Pancreas (tissue), 10 donors: Measurements from ENCODE around the gene APC2. TPM values are rescaled to one million over a fixed set of nuclear protein-coding genes. Genes with fewer than 3 reads are reported as not detected.

Source experiments
- ATAC-seq, 4 donors: fragments of 200-7000 bp; cut with Tn5 transposase; one replicate each; pipeline versions ENCODE4 v1.8.0 to v1.9.1; 2020; ENCODE audit warnings: mild to moderate bottlenecking in 4 of 4, moderate library complexity in 4 of 4
- DNase-seq, 6 donors: peaks; one replicate each; pipeline ENCODE4 v3.0.0-alpha.2; 2020
- FAIRE-seq: peaks from 2 replicates; lab custom pipeline; 2012; peaks lifted over from hg19 to GRCh38; lab: Jason Lieb, UNC
- H3K27ac ChIP-seq, 4 donors: fragments of 200-600 bp; sonication (generic); 1 replicate in 3 of 4; 2 replicates in 1 of 4; pipeline versions ENCODE4 v1.5.0 to v1.8.0; 2020
- H3K27me3 ChIP-seq, 4 donors: fragments of 200-600 bp; one replicate each; pipeline ENCODE4 v1.8.0; 2021
- H3K36me3 ChIP-seq, 3 donors: fragments of 200-600 bp; sonication (generic) in 1 of 3; one replicate each; pipeline versions ENCODE4 v1.5.0 to v1.8.0; 2020 to 2021
- H3K4me1 ChIP-seq, 3 donors: fragments of 200-600 bp; one replicate each; pipeline ENCODE4 v1.8.0; 2021
- H3K4me3 ChIP-seq, 4 donors: fragments of 200-600 bp; sonication (generic) in 2 of 4; one replicate each; pipeline versions ENCODE4 v1.5.0 to v1.8.0; 2020 to 2021
- H3K9me3 ChIP-seq, 4 donors: fragments of 200-600 bp; one replicate each; pipeline ENCODE4 v1.8.0; 2021
- WGBS, 2 donors: extraction: QIAGEN DNeasy Blood & Tissue Kit; methylation state at CpG; one replicate each; pipeline ENCODE4 v1.1.7; 2013; 5-methylcytosine and 5-hydroxymethylcytosine counted together
- intact Hi-C, 3 donors: fragments of 100-400 bp; cut with DNase I; formaldehyde crosslinking; loops; one replicate each; pipeline versions ENCODE4 v1.11.1 to v1.14.2; 2022
- polyA plus RNA-seq, 2 donors: library from polyadenylated mRNA; stranded (reverse); fragments of 200-250 nt; gene quantifications; one replicate each; pipeline ENCODE4 v1.2.3, GENCODE V29; 2013
- total RNA-seq, 6 donors: library from RNA; stranded (reverse); fragmentation: NEBNext Ultra II Directional in 4 of 6; extraction: Animal tissue kit (Norgen Biotek cat#: 25700) in 4 of 6; gene quantifications; one replicate each; pipeline versions ENCODE4 v1.2.1 to v1.2.4, GENCODE V29; 2021 to 2023
- TF ChIP-seq, protein P1 (sequence below), 4 donors: fragments of 200-600 bp; sonication (generic) in 3 of 4; IDR thresholded peaks; one replicate each; pipeline versions ENCODE4 v1.5.0 to v1.8.0; 2021; ENCODE audit warnings: antibody characterized with exemption in 4 of 4
- donor health status: healthy with polysubstance abuse.
- donor health status: DM: no; HTN: no; CAD: no; lungs with moderate emphysema.
- donor health status: DM: no; HTN: no; CAD: no.
- donor health status: control.
- donor health status: control.
- donor health status: Bipolar disorder and iron deficiency.
- donor health status: DM: yes; HTN: yes; CAD: no.
- donor health status: DM: no; HTN: no; CAD: no.
- donor health status: DM: no; HTN: no; CAD: no.
- donor health status: DM: yes; HTN: yes; CAD: no.

Gene APC2
- total and polyA plus RNA-seq, 8 donors, result 0.04 to 0.27 (median 0.06) TPM; not detected in 1

DNA sequence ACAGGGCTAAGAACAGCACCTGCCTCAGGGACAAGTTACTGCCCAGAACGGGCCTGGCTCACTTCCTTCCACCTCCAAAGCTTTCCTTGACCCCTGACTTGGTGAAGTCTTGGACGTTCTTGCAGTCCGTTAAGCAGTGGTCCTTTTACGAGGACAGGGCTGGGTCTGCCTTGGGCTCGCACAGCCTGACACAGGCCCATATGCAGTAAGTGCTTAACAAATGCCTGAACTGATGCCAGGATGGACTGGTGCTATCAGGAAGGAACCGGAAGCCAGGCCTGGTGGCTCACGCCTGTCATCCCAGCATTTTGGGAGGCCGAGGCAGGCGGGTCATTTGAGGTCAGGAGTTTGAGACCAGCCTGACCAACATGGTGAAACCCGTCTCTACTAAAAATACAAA lies 72.1 kb downstream of the APC2 start:
- H3K4me3 ChIP-seq, result no peak overlapping the region
- ATAC-seq, result no peak
- H3K27ac ChIP-seq, result no peak overlapping the region
- intact Hi-C loops, result no loop called here
- DNase-seq, result no peak
- H3K9me3 ChIP-seq, result no peaks in the 10 kb centered on the region
- H3K4me1 ChIP-seq, result no peaks in the 10 kb centered on the region
- no peaks in the 10 kb centered on the region for H3K36me3 ChIP-seq
- WGBS, 2 donors, result 78 to 85% methylated on average over 10 of the region's 10 CpGs
- H3K27me3 ChIP-seq, result peaks cover 0 to 10% (median 2%) of the 10 kb centered on the region in 4 donors
- TF ChIP-seq, protein P1, sequence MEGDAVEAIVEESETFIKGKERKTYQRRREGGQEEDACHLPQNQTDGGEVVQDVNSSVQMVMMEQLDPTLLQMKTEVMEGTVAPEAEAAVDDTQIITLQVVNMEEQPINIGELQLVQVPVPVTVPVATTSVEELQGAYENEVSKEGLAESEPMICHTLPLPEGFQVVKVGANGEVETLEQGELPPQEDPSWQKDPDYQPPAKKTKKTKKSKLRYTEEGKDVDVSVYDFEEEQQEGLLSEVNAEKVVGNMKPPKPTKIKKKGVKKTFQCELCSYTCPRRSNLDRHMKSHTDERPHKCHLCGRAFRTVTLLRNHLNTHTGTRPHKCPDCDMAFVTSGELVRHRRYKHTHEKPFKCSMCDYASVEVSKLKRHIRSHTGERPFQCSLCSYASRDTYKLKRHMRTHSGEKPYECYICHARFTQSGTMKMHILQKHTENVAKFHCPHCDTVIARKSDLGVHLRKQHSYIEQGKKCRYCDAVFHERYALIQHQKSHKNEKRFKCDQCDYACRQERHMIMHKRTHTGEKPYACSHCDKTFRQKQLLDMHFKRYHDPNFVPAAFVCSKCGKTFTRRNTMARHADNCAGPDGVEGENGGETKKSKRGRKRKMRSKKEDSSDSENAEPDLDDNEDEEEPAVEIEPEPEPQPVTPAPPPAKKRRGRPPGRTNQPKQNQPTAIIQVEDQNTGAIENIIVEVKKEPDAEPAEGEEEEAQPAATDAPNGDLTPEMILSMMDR (IDR thresholded peaks at IDR 0.05), result no peak
- no peak for FAIRE-seq

DNA sequence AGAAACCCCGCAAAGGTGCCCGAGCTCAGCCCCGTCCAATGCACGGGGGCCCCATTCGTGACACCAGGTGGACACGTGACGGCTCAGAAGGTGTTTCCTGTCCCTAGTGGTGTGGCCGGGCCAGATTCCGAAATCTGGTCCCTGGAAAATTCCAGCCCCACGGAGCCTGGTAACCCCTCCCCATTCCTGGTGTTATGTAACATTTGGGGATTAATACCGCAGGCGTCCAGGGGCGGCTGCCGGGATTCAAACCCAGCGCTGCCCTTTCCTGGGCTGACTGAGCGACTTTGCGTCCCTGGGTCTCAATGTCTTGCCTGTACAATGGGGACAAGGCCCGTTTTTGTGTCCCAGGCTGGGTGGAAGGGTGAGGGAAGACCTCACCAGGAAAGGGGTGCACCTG lies 72.9 kb downstream of the APC2 start:
- FAIRE-seq, result no peak
- 65 to 70% methylated on average over 18 of the region's 18 CpGs for WGBS, 2 donors

More for the DNA sequence above, 72.9 kb downstream of the APC2 start:
- Histone ChIP-seq H3K36me3 (no peaks in the 10 kb centered on the region), H3K9me3 (no peaks in the 10 kb centered on the region), H3K4me1 (no peaks in the 10 kb centered on the region), H3K27me3 (peaks cover 0 to 10% (median 2%) of the 10 kb centered on the region in 4 donors), H3K27ac (no peak overlapping the region), H3K4me3 (no peak overlapping the region)
- TF ChIP-seq, protein P1 (IDR thresholded peaks at IDR 0.05), result no peak
- intact Hi-C loops, result no loop called here
- DNase-seq (no peak), ATAC-seq (no peak)

Other genes with a start within 250 kb of the APC2 start
- 10 to 100 TPM; 20.1 to 38.6 (median 23.4) TPM for gene STK11, start 244.3 kb upstream of the APC2 start, total RNA-seq
- gene STK11, start 244.3 kb upstream of the APC2 start, polyA plus RNA-seq, result 10 to 100 TPM; 43.6 to 62.2 TPM
- 1 to 10 TPM in 1 of 6 donors, under 1 TPM in 5; 0.16 to 1.1 (median 0.51) TPM for gene CBARP, start 212.1 kb upstream of the APC2 start, total RNA-seq
- 1 to 10 TPM; 2.0 to 2.6 TPM for gene CBARP, start 212.1 kb upstream of the APC2 start, polyA plus RNA-seq
- gene ATP5F1D, start 208.4 kb upstream of the APC2 start, total RNA-seq, result 100 to 1,000 TPM in 5 of 6 donors, 10 to 100 TPM in 1; 97.3 to 192 (median 149) TPM
- 100 to 1,000 TPM; 173 to 515 TPM for gene ATP5F1D, start 208.4 kb upstream of the APC2 start, polyA plus RNA-seq
- gene MIDN, start 201.5 kb upstream of the APC2 start, total RNA-seq, result 10 to 100 TPM; 32.1 to 78.0 (median 49.1) TPM
- gene MIDN, start 201.5 kb upstream of the APC2 start, polyA plus RNA-seq, result 10 to 100 TPM; 36.6 to 49.1 TPM
- gene CIRBP, start 180.8 kb upstream of the APC2 start, total RNA-seq, result 100 to 1,000 TPM; 232 to 607 (median 483) TPM
- 1,000 to 10,000 TPM in 1 of 2 donors, 100 to 1,000 TPM in 1; 802 to 1,009 TPM for gene CIRBP, start 180.8 kb upstream of the APC2 start, polyA plus RNA-seq
- gene FAM174C, start 174.6 kb upstream of the APC2 start, total RNA-seq, result 10 to 100 TPM; 16.1 to 26.1 (median 22.9) TPM
- gene FAM174C, start 174.6 kb upstream of the APC2 start, polyA plus RNA-seq, result 10 to 100 TPM; 69.8 to 83.4 TPM
- gene EFNA2, start 164.2 kb upstream of the APC2 start, total RNA-seq, result under 1 TPM in 2 of 6 donors, not detected in 4; 0.22 to 0.94 TPM
- not detected for gene EFNA2, start 164.2 kb upstream of the APC2 start, polyA plus RNA-seq
- 10 to 100 TPM; 32.1 to 56.3 (median 42.5) TPM for gene NDUFS7, start 66.2 kb upstream of the APC2 start, total RNA-seq
- 10 to 100 TPM; 57.8 to 70.8 TPM for gene NDUFS7, start 66.2 kb upstream of the APC2 start, polyA plus RNA-seq
- 100 to 1,000 TPM in 1 of 6 donors, 10 to 100 TPM in 5; 46.2 to 116 (median 64.4) TPM for gene GAMT, start 48.6 kb upstream of the APC2 start, total RNA-seq
- gene GAMT, start 48.6 kb upstream of the APC2 start, polyA plus RNA-seq, result 100 to 1,000 TPM in 1 of 2 donors, 10 to 100 TPM in 1; 65.2 to 200 TPM
- 10 to 100 TPM; 35.3 to 67.4 (median 48.7) TPM for gene DAZAP1, start 42.5 kb upstream of the APC2 start, total RNA-seq
- 10 to 100 TPM; 63.8 to 64.4 TPM for gene DAZAP1, start 42.5 kb upstream of the APC2 start, polyA plus RNA-seq
- 1,000 to 10,000 TPM in 1 of 6 donors, 100 to 1,000 TPM in 5; 596 to 1,125 (median 797) TPM for gene RPS15, start 11.7 kb upstream of the APC2 start, total RNA-seq
- 1,000 to 10,000 TPM; 1,641 to 1,709 TPM for gene RPS15, start 11.7 kb upstream of the APC2 start, polyA plus RNA-seq
- gene C19orf25, start 29.1 kb downstream of the APC2 start, total RNA-seq, result 10 to 100 TPM; 10.7 to 19.3 (median 13.4) TPM
- gene C19orf25, start 29.1 kb downstream of the APC2 start, polyA plus RNA-seq, result 10 to 100 TPM; 21.5 to 39.0 TPM
- gene PCSK4, start 40.2 kb downstream of the APC2 start, total RNA-seq, result 1 to 10 TPM; 1.5 to 2.7 (median 2.3) TPM
- 10 to 100 TPM in 1 of 2 donors, 1 to 10 TPM in 1; 9.9 to 11.5 TPM for gene PCSK4, start 40.2 kb downstream of the APC2 start, polyA plus RNA-seq
- gene REEP6, start 41.1 kb downstream of the APC2 start, total RNA-seq, result 10 to 100 TPM; 12.6 to 22.0 (median 16.9) TPM
- gene REEP6, start 41.1 kb downstream of the APC2 start, polyA plus RNA-seq, result 10 to 100 TPM; 14.5 to 24.1 TPM
- gene ADAMTSL5, start 62.9 kb downstream of the APC2 start, total RNA-seq, result 1 to 10 TPM in 2 of 6 donors, under 1 TPM in 4; 0.23 to 4.0 (median 0.72) TPM
- gene ADAMTSL5, start 62.9 kb downstream of the APC2 start, polyA plus RNA-seq, result under 1 TPM; 0.52 to 0.53 TPM
- gene PLK5, start 74.0 kb downstream of the APC2 start, total RNA-seq, result not detected
- gene PLK5, start 74.0 kb downstream of the APC2 start, polyA plus RNA-seq, result under 1 TPM; 0.11 to 0.23 TPM
- 10 to 100 TPM in 4 of 6 donors, 1 to 10 TPM in 2; 8.1 to 21.2 (median 10.3) TPM for gene MEX3D, start 118.2 kb downstream of the APC2 start, total RNA-seq
- 1 to 10 TPM; 2.6 to 4.3 TPM for gene MEX3D, start 118.2 kb downstream of the APC2 start, polyA plus RNA-seq
- gene MBD3, start 142.7 kb downstream of the APC2 start, total RNA-seq, result 10 to 100 TPM; 17.4 to 38.2 (median 26.4) TPM
- gene MBD3, start 142.7 kb downstream of the APC2 start, polyA plus RNA-seq, result 100 to 1,000 TPM in 1 of 2 donors, 10 to 100 TPM in 1; 77.9 to 113 TPM
- 10 to 100 TPM; 40.5 to 89.4 (median 75.5) TPM for gene UQCR11, start 155.3 kb downstream of the APC2 start, total RNA-seq
- gene UQCR11, start 155.3 kb downstream of the APC2 start, polyA plus RNA-seq, result 10 to 100 TPM; 49.3 to 72.3 TPM
- 10 to 100 TPM; 19.8 to 41.9 (median 24.8) TPM for gene TCF3, start 202.5 kb downstream of the APC2 start, total RNA-seq
- gene TCF3, start 202.5 kb downstream of the APC2 start, polyA plus RNA-seq, result 10 to 100 TPM; 32.3 to 32.4 TPM